HepG2 (cell line): ENCODE data around the gene C4orf36. TPM values are rescaled to one million over a fixed set of nuclear protein-coding genes. Genes with fewer than 3 reads are reported as not detected.

ENCODE experiments used
- ATAC-seq: fragments of 200-7000 bp; cut with Tn5 transposase; 3 replicates; pipeline ENCODE4 v1.9.1; 2020; ENCODE audit warnings: mild to moderate bottlenecking, moderate library complexity
- BruUV-seq: library from RNA; stranded (reverse); fragments of 400-500 nt; replicated peaks from 2 replicates; lab custom pipeline; 2021; lab: Mats Ljungman, UMichigan
- CTCF ChIA-PET: fragments of 300-600 bp; formaldehyde crosslinking; extraction: SDS; loops from one replicate; lab custom pipeline; 2021; ENCODE audit warnings: low total read pairs, inconsistent platforms, low intra/inter-chr PET ratio; lab: Yijun Ruan, JAX
- POLR2A ChIA-PET: fragments of 350-600 bp; sonication (Branson Sonifier 250); formaldehyde crosslinking; loops from one replicate; lab custom pipeline; 2020; ENCODE audit warnings: antibody characterized with exemption, inconsistent platforms; lab: Yijun Ruan, JAX
- DNase-seq: peaks from one replicate; pipeline ENCODE4 v3.0.0-alpha.2; 2015; ENCODE audit warnings: low spot score
- FAIRE-seq: peaks from 3 replicates; lab custom pipeline; 2011; peaks lifted over from hg19 to GRCh38; lab: Jason Lieb, UNC
- H2AFZ ChIP-seq: one replicate; pipeline ENCODE4 v1.6.1; 2011; ENCODE audit warnings: low read length, inconsistent platforms
- H3K27ac ChIP-seq: fragments of 300-600 bp; 3 replicates; pipeline ENCODE4 v1.8.0; 2011; ENCODE audit warnings: mixed run types, mild to moderate bottlenecking, mixed read lengths, low read length, inconsistent platforms; ENCODE audit not compliant: insufficient read depth; ENCODE audit errors: extremely low read length
- H3K27me3 ChIP-seq, 2 experiments: fragments of 200-600 bp in 1 of 2; 2 replicates in 1 of 2; 3 replicates in 1 of 2; pipeline versions ENCODE4 v1.6.0 to v1.8.0; 2011; ENCODE audit warnings: low read length in 2 of 2, mild to moderate bottlenecking in 2 of 2, moderate library complexity in 2 of 2, inconsistent platforms in 1 of 2; ENCODE audit not compliant: insufficient read depth in 2 of 2, control insufficient read depth in 1 of 2
- H3K36me3 ChIP-seq, 2 experiments: fragments of 200-600 bp in 1 of 2; replicated peaks in 1 of 2; 2 replicates in 1 of 2; 3 replicates in 1 of 2; pipeline versions ENCODE4 v1.5.1 to v1.8.0; 2011; ENCODE audit warnings: low read length in 2 of 2, inconsistent platforms in 1 of 2; ENCODE audit not compliant: insufficient read depth in 2 of 2, control insufficient read depth in 1 of 2
- H3K4me1 ChIP-seq: 2 replicates; pipeline ENCODE4 v1.5.1; 2012; ENCODE audit warnings: low read length, inconsistent platforms; ENCODE audit not compliant: insufficient read depth
- H3K4me2 ChIP-seq: 2 replicates; pipeline ENCODE4 v1.6.0; 2011; ENCODE audit warnings: low read depth, low read length, inconsistent platforms
- H3K4me3 ChIP-seq, 3 experiments: fragments of 200-600 bp in 1 of 3; sonication (generic), shearing (Covaris generic) in 1 of 3; replicated peaks in 1 of 3; 2 replicates each; pipeline ENCODE4 v1.5.1; 2011 to 2016; ENCODE audit warnings: low read length in 3 of 3, inconsistent platforms in 2 of 3, low read depth in 2 of 3, mild to moderate bottlenecking in 2 of 3, control low read depth in 1 of 3, mixed read lengths in 1 of 3; ENCODE audit not compliant: insufficient read depth in 1 of 3
- H3K79me2 ChIP-seq: one replicate; pipeline ENCODE4 v1.6.1; 2011; ENCODE audit warnings: low read length, inconsistent platforms; ENCODE audit not compliant: insufficient read depth
- H3K9ac ChIP-seq: 2 replicates; pipeline ENCODE4 v1.6.0; 2011; ENCODE audit warnings: mild to moderate bottlenecking, low read depth, low read length, inconsistent platforms; ENCODE audit not compliant: insufficient read depth
- H3K9me3 ChIP-seq: 2 replicates; pipeline ENCODE4 v1.5.1; 2012; ENCODE audit warnings: mild to moderate bottlenecking, low read length
- H4K20me1 ChIP-seq: 2 replicates; pipeline ENCODE4 v1.6.0; 2011; ENCODE audit warnings: inconsistent platforms, mild to moderate bottlenecking, low read length, moderate library complexity; ENCODE audit not compliant: insufficient read depth
- ETV6 ChIP-seq: sonication (generic); formaldehyde crosslinking; conservative IDR thresholded peaks from 2 replicates; pipeline ENCODE4 v1.4.0; 2020; ENCODE audit warnings: missing genetic modification reagents
- NFE2L1 ChIP-seq: sonication (generic); formaldehyde crosslinking; IDR thresholded peaks from 2 replicates; pipeline ENCODE4 v1.4.0; 2020; ENCODE audit warnings: missing genetic modification reagents, mild to moderate bottlenecking, borderline replicate concordance
- ZNF350 ChIP-seq: sonication (generic); formaldehyde crosslinking; IDR thresholded peaks from 2 replicates; pipeline ENCODE4 v1.4.0; 2020; ENCODE audit warnings: mild to moderate bottlenecking, low read depth, missing genetic modification reagents, borderline replicate concordance
- WGBS: methylation state at CpG from one replicate; pipeline ENCODE4 v1.1.6; 2017; ENCODE audit warnings: low lambda C conversion rate; 5-methylcytosine and 5-hydroxymethylcytosine counted together
- in situ Hi-C: cut with HindIII; loops from 2 replicates; pipeline ENCODE4 v1.10.0; 2017; ENCODE audit warnings: low pct_unique_long_range_greater_than_20kb; ENCODE audit not compliant: extremely low pct_ligation_motif_present
- intact Hi-C: fragments of 100-400 bp; cut with micrococcal nuclease; formaldehyde crosslinking; loops from one replicate; pipeline ENCODE4 v1.10.0; 2022; ENCODE audit not compliant: unreplicated experiment
- polyA plus RNA-seq, 8 experiments: library from polyadenylated mRNA; depleted of rRNA in 3 of 8; stranded (reverse) in 7 of 8; unstranded in 1 of 8; fragments of >200 nt; fragmentation: Illumina TruSeq in 4 of 8; extraction: Trizol in 4 of 8; gene quantifications; 2 replicates each; pipeline versions ENCODE4 v1.2.1 to v1.2.3, GENCODE V29; 2011 to 2016; ENCODE audit warnings: low read depth in 4 of 8, missing spikeins in 1 of 8, mixed read lengths in 1 of 8; ENCODE audit not compliant: insufficient read depth in 1 of 8
- total RNA-seq, 5 experiments: library from RNA; depleted of rRNA; stranded (reverse); fragments of >200 nt; fragmentation: Illumina TruSeq; extraction: Trizol; gene quantifications; 2 replicates each; pipeline ENCODE4 v1.2.3, GENCODE V29; 2016; ENCODE audit warnings: low read depth in 1 of 5
- TF ChIP-seq, protein P1 (sequence below): sonication (generic); formaldehyde crosslinking; IDR thresholded peaks from 2 replicates; pipeline ENCODE4 v1.9.0; 2021; ENCODE audit warnings: missing genetic modification reagents, mild to moderate bottlenecking, borderline replicate concordance
- TF ChIP-seq, protein P2 (sequence below): sonication (generic); formaldehyde crosslinking; IDR thresholded peaks from 2 replicates; pipeline ENCODE4 v1.5.1; 2020; ENCODE audit warnings: missing genetic modification reagents, mild to moderate bottlenecking, borderline replicate concordance
- TF ChIP-seq, protein P3 (sequence below): sonication (generic); formaldehyde crosslinking; IDR thresholded peaks from 2 replicates; pipeline ENCODE4 v1.8.1; 2022; ENCODE audit warnings: mild to moderate bottlenecking, missing genetic modification reagents

C4orf36 gene
- total and polyA plus RNA-seq, 2 of the 13 experiments (the other 11 are each of a cell fraction or from before 2014, with no cell fraction given), result 0.63 TPM; not detected in 1

DNA sequence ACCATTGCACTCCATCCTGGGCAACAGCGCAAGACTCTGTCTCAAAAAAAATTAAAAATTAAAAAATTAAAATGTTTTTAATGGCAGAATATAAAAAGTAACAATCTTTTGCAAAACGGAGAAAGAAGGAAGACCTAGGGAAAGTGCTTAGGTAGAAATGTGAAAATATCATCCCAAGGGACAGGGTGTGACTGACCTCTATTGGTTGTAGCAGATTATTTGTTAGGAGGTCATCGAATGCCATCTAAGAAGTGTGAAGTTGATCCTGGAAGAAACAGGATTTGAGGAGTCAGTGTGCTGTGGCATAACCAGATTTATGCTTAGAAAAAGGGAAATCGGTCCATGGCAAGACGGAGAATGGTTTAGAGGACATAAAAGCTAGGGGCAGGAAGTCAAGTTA is 18.1 kb upstream of the C4orf36 start (continued):
- TF ChIP-seq, protein P1, sequence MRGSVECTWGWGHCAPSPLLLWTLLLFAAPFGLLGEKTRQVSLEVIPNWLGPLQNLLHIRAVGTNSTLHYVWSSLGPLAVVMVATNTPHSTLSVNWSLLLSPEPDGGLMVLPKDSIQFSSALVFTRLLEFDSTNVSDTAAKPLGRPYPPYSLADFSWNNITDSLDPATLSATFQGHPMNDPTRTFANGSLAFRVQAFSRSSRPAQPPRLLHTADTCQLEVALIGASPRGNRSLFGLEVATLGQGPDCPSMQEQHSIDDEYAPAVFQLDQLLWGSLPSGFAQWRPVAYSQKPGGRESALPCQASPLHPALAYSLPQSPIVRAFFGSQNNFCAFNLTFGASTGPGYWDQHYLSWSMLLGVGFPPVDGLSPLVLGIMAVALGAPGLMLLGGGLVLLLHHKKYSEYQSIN (CRISPR knock-in tag), result no peak
- no peak for TF ChIP-seq ZNF350

DNA sequence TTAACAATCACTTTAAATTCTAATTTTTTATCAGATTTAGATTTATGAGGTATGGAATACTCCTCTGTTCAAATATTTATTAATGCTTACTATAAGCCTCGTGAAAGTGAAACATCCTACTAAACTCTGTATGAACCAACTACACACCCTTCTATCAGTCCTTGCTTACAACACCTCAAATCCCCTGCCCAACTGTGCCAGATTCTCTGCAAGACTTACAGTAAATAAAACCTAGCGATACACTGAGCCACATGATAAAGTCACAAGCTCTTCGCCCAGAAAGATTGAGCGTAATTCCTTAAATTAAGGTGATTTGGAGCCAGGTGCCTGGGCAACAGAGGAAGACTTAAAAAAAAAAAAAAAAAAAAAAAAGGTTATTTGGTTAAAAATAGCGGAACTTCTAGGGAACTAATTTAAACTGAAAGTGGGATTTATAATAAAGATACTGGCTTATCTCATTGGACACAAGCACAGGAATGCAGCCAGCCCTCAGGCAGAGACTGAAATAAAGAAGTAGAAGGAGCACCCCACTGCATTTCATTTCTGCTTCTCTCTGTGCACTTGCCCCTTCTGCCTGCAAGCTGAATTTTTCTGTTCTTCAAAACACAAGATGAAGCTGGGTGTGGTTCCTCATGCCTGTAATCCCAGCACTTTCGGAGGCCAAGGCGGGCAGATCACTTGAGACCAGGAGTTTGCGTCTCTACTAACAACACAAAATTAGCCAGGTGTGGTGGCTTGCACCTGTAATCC is 17.5 kb upstream of the C4orf36 start:
- no peaks in the 10 kb centered on the region for H4K20me1 ChIP-seq
- no peak overlapping the region for H3K9ac ChIP-seq
- POLR2A ChIA-PET, result no interaction called here
- no peaks in the 10 kb centered on the region for H3K4me1 ChIP-seq
- CTCF ChIA-PET, result no interaction called here
- no peak overlapping the region for H3K4me2 ChIP-seq
- H3K36me3 ChIP-seq, result no peaks in the 10 kb centered on the region
- WGBS, result 95% methylated on average over 8 of the region's 8 CpGs
- in situ Hi-C loops, result no loop called here
- DNase-seq (no peak), ATAC-seq (no peak), FAIRE-seq (no peak)
- no peak overlapping the region for H2AFZ ChIP-seq
- intact Hi-C loops, result no loop called here
- no TSS peak for BruUV-seq
- H3K27ac ChIP-seq, result no peak overlapping the region
- H3K79me2 ChIP-seq, result no peaks in the 10 kb centered on the region
- H3K27me3 ChIP-seq, result no peaks in the 10 kb centered on the region
- H3K9me3 ChIP-seq, result no peaks in the 10 kb centered on the region
- H3K4me3 ChIP-seq, result no peak overlapping the region
- TF ChIP-seq, protein P2, sequence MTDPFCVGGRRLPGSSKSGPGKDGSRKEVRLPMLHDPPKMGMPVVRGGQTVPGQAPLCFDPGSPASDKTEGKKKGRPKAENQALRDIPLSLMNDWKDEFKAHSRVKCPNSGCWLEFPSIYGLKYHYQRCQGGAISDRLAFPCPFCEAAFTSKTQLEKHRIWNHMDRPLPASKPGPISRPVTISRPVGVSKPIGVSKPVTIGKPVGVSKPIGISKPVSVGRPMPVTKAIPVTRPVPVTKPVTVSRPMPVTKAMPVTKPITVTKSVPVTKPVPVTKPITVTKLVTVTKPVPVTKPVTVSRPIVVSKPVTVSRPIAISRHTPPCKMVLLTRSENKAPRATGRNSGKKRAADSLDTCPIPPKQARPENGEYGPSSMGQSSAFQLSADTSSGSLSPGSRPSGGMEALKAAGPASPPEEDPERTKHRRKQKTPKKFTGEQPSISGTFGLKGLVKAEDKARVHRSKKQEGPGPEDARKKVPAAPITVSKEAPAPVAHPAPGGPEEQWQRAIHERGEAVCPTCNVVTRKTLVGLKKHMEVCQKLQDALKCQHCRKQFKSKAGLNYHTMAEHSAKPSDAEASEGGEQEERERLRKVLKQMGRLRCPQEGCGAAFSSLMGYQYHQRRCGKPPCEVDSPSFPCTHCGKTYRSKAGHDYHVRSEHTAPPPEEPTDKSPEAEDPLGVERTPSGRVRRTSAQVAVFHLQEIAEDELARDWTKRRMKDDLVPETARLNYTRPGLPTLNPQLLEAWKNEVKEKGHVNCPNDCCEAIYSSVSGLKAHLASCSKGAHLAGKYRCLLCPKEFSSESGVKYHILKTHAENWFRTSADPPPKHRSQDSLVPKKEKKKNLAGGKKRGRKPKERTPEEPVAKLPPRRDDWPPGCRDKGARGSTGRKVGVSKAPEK, result no peak
- TF ChIP-seq ETV6 (CRISPR knock-in tag) (no peak), NFE2L1 (CRISPR knock-in tag) (no peak)
- TF ChIP-seq, protein P3, sequence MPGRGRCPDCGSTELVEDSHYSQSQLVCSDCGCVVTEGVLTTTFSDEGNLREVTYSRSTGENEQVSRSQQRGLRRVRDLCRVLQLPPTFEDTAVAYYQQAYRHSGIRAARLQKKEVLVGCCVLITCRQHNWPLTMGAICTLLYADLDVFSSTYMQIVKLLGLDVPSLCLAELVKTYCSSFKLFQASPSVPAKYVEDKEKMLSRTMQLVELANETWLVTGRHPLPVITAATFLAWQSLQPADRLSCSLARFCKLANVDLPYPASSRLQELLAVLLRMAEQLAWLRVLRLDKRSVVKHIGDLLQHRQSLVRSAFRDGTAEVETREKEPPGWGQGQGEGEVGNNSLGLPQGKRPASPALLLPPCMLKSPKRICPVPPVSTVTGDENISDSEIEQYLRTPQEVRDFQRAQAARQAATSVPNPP (CRISPR knock-in tag), result no peak
